OCI-LY7 (cell line): ENCODE results near the gene HMGN4. TPM values are rescaled to one million over a fixed set of nuclear protein-coding genes. Genes with fewer than 3 reads are reported as not detected.

Experiments
- BruUV-seq: library from RNA; stranded (reverse); fragments of 400-500 nt; replicated peaks from 2 replicates; lab custom pipeline; 2021; lab: Mats Ljungman, UMichigan
- CTCF ChIA-PET: fragments of 300-600 bp; sonication (Branson Sonifier 250); formaldehyde crosslinking; loops from one replicate; lab custom pipeline; 2022; ENCODE audit warnings: antibody characterized with exemption; ENCODE audit not compliant: unreplicated experiment; lab: Charles Lee
- POLR2A ChIA-PET: fragments of 300-600 bp; sonication (Branson Sonifier 250); formaldehyde crosslinking; loops from one replicate; lab custom pipeline; 2022; ENCODE audit warnings: antibody characterized with exemption; lab: Charles Lee
- DNase-seq: peaks from one replicate; pipeline ENCODE4 v3.0.0-alpha.2; 2015; ENCODE audit warnings: low spot score
- H2AFZ ChIP-seq: fragments of 200-600 bp; sonication (generic), shearing (Covaris generic); 2 replicates; pipeline ENCODE4 v1.6.1; 2014; ENCODE audit warnings: mild to moderate bottlenecking, antibody characterized with exemption, low read length, moderate library complexity
- H3K27ac ChIP-seq: fragments of 200-600 bp; sonication (generic); 2 replicates; pipeline ENCODE4 v1.5.1; 2014; ENCODE audit warnings: mixed run types, low read depth, mild to moderate bottlenecking, moderate library complexity, low read length, inconsistent platforms; ENCODE audit not compliant: poor library complexity, severe bottlenecking
- H3K36me3 ChIP-seq: fragments of 200-600 bp; sonication (generic); 2 replicates; pipeline ENCODE4 v1.6.1; 2014; ENCODE audit warnings: mild to moderate bottlenecking, antibody characterized with exemption, low read length, moderate library complexity, mixed read lengths; ENCODE audit not compliant: insufficient read depth
- H3K4me1 ChIP-seq: fragments of 200-600 bp; sonication (generic); 2 replicates; pipeline ENCODE4 v1.5.1; 2014; ENCODE audit warnings: mild to moderate bottlenecking, low read length; ENCODE audit not compliant: insufficient read depth, poor library complexity, severe bottlenecking
- H3K4me2 ChIP-seq: fragments of 200-600 bp; sonication (generic); 2 replicates; pipeline ENCODE4 v1.6.1; 2014; ENCODE audit warnings: mild to moderate bottlenecking, low read length
- H3K4me3 ChIP-seq: fragments of 200-600 bp; sonication (generic); 2 replicates; pipeline ENCODE4 v1.5.1; 2014; ENCODE audit warnings: mild to moderate bottlenecking, low read depth, low read length; ENCODE audit not compliant: poor library complexity, severe bottlenecking
- H3K79me2 ChIP-seq: fragments of 200-600 bp; sonication (generic); 2 replicates; pipeline ENCODE4 v1.6.1; 2016; ENCODE audit warnings: low read depth, mild to moderate bottlenecking, low read length, moderate library complexity, mixed read lengths; ENCODE audit not compliant: insufficient read depth
- H3K9me2 ChIP-seq: fragments of 200-600 bp; sonication (generic); 2 replicates; pipeline ENCODE4 v1.6.1; 2016; ENCODE audit warnings: mild to moderate bottlenecking, low read length, mixed read lengths; ENCODE audit not compliant: insufficient read depth
- H3K9me3 ChIP-seq: fragments of 200-600 bp; sonication (generic); 2 replicates; pipeline ENCODE4 v1.6.1; 2014; ENCODE audit warnings: mild to moderate bottlenecking, mixed run types, low read length, mixed read lengths
- H4K20me1 ChIP-seq: fragments of 200-600 bp; sonication (generic); 2 replicates; pipeline ENCODE4 v1.6.1; 2014; ENCODE audit warnings: mild to moderate bottlenecking, antibody characterized with exemption, low read length, moderate library complexity, mixed read lengths; ENCODE audit not compliant: insufficient read depth
- CTCF ChIP-seq: fragments of 200-600 bp; sonication (generic); conservative IDR thresholded peaks from 2 replicates; pipeline ENCODE4 v1.5.1; 2014; ENCODE audit warnings: mild to moderate bottlenecking, antibody characterized with exemption, low read length, moderate library complexity, mixed read lengths
- EZH2phosphoT487 ChIP-seq: fragments of 200-600 bp; sonication (generic); IDR thresholded peaks from 2 replicates; pipeline ENCODE4 v1.6.1; 2018; ENCODE audit warnings: low read depth, borderline replicate concordance, mild to moderate bottlenecking, mixed run types, antibody characterized with exemption, low read length, moderate library complexity, mixed read lengths
- intact Hi-C: fragments of 100-400 bp; cut with micrococcal nuclease; formaldehyde crosslinking; loops from one replicate; pipeline ENCODE4 v1.10.0; 2022; ENCODE audit not compliant: unreplicated experiment
- total RNA-seq, 2 experiments: library from RNA; depleted of rRNA in 1 of 2; stranded (reverse); fragments of >200 nt in 1 of 2; shearing (Covaris generic) in 1 of 2; gene quantifications; 2 replicates each; pipeline ENCODE4 v1.2.3, GENCODE V29; 2014 to 2022

Gene HMGN4
- total RNA-seq, 2 experiments from 2014 or later: 104 to 113 TPM

DNA sequence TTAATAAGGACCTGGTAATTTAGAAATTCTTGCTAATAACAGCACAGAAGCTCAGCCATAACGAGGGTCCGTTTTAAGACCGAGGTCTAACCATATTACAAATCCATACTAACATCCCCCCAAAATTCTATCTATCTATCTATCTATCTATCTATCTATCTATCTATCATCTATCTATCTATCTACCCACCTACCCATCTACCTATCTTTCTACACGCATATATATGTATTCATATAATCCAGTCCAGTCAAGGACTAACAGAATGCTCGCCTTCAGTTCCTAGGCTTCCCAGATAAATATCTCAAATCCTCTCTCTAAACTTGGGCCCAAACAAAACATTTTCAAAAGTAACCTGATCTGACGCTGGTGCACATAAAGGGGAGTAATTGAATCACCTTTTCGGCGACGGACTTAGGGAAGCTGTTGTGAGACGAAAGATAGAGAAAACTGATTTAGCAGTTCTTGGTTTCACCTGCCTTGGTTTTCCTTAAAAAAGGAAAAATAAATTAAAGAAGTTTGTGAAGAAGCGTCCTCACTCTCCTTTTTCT lies 14.5 kb downstream of the HMGN4 start:
- H3K27ac ChIP-seq: peak overlapping the region; percentile 91
- peak overlapping the region; percentile 82 for H2AFZ ChIP-seq
- peaks cover 2% of the 10 kb centered on the region; the same call in 1 of the 2 replicates for H3K36me3 ChIP-seq
- peak overlapping the region; percentile 80 for H3K4me3 ChIP-seq
- H4K20me1 ChIP-seq: no peaks in the 10 kb centered on the region
- no peaks in the 10 kb centered on the region for H3K9me3 ChIP-seq
- peak; percentile 26 for DNase-seq
- H3K4me2 ChIP-seq: peak overlapping the region; percentile 98
- no TSS peak for BruUV-seq
- ChIA-PET CTCF (interaction anchor here (1.0 kb wide), 1 partner anchor 216 kb away, joined by 3 read pairs; no protein-coding TSS in a partner anchor), POLR2A (interaction anchor here (0.6 to 3.9 kb wide), 11 partner anchors 12 to 528 kb away, joined by 3 to 24 read pairs (median 5); partner anchors contain the start of gene HMGN4)
- H3K79me2 ChIP-seq: no peaks in the 10 kb centered on the region
- intact Hi-C loops: loop anchor here (1.0 to 10.0 kb wide), 3 partner anchors 20 to 922 kb away; partner anchors contain the start of gene ZNF184
- no peaks in the 10 kb centered on the region for H3K9me2 ChIP-seq
- H3K4me1 ChIP-seq: peaks cover 63% of the 10 kb centered on the region
- TF ChIP-seq CTCF (no peak), EZH2phosphoT487 (no peak)

- no peaks in the 10 kb centered on the region for H3K36me3 ChIP-seq
- H2AFZ ChIP-seq: peak overlapping the region; percentile 82
- H3K27ac ChIP-seq: peak overlapping the region; percentile 91
- intact Hi-C loops: loop anchor here (1.0 to 10.0 kb wide), 3 partner anchors 21 to 922 kb away; partner anchors contain the start of gene ZNF184
- no peak for TF ChIP-seq EZH2phosphoT487
- no peak for TF ChIP-seq CTCF
- CTCF ChIA-PET: interaction anchor here (1.0 kb wide), 1 partner anchor 216 kb away, joined by 3 read pairs; no protein-coding TSS in a partner anchor
- H3K9me3 ChIP-seq: no peaks in the 10 kb centered on the region
- peak; percentile 87 for DNase-seq
- no peaks in the 10 kb centered on the region for H4K20me1 ChIP-seq
- no peaks in the 10 kb centered on the region for H3K9me2 ChIP-seq
- peak overlapping the region; percentile 98 for H3K4me2 ChIP-seq
- no TSS peak for BruUV-seq
- H3K4me1 ChIP-seq: peaks cover 63% of the 10 kb centered on the region
- H3K4me3 ChIP-seq: peak overlapping the region; percentile 80
- no peaks in the 10 kb centered on the region for H3K79me2 ChIP-seq
- POLR2A ChIA-PET: interaction anchor here (0.6 to 3.9 kb wide), 11 partner anchors 12 to 528 kb away, joined by 3 to 24 read pairs (median 4); partner anchors contain the start of gene HMGN4
Measured at GRCh38 chr6:26553264-26553634, 15.1 kb downstream of the HMGN4 start.
